Muscle of back (tissue), 10 donors: ENCODE data around the gene LXN. TPM values are rescaled to one million over a fixed set of nuclear protein-coding genes. Genes with fewer than 3 reads are reported as not detected.

Source experiments
- polyA plus RNA-seq, 10 donors: library from polyadenylated mRNA; unstranded; fragments of 120-200 nt; gene quantifications; one replicate each; pipeline ENCODE4 v1.2.1, GENCODE V29; 2013; ENCODE audit not compliant: insufficient read length in 10 of 10

Gene LXN
- polyA plus RNA-seq, 10 donors: 17.9 to 28.5 (median 23.1) TPM

Other genes starting within 250 kb of the LXN start
- gene MLF1, start 101.5 kb downstream of the LXN start, polyA plus RNA-seq: 10 to 100 TPM; 43.3 to 95.0 (median 57.9) TPM
- gene GFM1, start 28.1 kb downstream of the LXN start, polyA plus RNA-seq: 10 to 100 TPM; 23.6 to 47.6 (median 35.9) TPM
- gene RARRES1, start 59.8 kb upstream of the LXN start, polyA plus RNA-seq: 1 to 10 TPM; 2.3 to 6.2 (median 3.4) TPM
- 10 to 100 TPM; 28.5 to 36.6 (median 30.4) TPM for gene MFSD1, start 129.4 kb upstream of the LXN start, polyA plus RNA-seq